Dedifferentiated amniotic fluid mesenchymal stem cell (primary cell): Measurements from ENCODE around the gene C2orf72.
"Not testable (repeated sequence)": the region's sequence is repeated elsewhere in the genome, so short reads cannot be mapped to it uniquely, and the experiment has no call there.

Source experiments
- DNase-seq: peaks from one replicate; pipeline ENCODE4 v3.0.0-alpha.2; 2016; ENCODE audit errors: extremely low spot score

C2orf72 gene

DNA sequence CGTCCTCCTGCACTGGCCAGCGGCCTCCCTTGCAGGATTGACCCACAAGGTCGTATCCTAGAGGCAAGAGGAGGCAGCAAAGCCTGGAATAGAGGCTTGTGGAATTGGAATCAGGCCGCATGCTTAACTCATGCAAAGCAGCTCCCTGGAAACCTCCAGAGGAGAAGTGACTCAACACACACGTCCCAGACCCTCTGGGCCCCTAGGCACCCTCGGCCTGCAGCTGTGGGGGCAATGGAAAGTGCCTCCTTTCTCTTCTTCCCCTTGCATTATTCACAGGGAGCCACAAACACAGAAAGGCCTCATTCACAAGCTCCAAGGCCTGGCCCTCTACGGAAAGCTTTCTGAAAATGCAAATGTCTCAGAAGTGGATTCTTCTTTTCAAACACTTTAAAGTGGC is 21.8 kb upstream of the C2orf72 start:
- DNase-seq: no peak

DNA sequence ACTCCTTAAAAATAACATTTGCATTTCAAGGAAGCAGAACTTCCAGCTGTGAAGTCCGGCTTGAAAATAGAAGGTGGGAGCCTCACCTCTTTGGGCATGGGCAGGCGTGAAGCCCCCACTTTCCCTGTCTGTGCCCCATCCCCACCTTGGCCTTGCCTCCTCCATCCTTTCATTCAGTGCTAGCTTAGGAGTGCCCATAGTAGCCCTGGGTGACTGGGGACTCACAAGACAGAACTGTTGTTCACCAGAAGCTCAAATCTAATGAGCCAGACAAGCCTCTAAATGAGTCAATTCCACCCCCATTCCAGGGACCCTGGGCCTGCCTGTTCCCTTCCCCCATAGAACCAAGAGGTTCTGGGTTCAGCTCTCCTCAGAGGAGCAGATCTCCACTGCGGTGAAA is 21.4 kb upstream of the C2orf72 start:
- no peak for DNase-seq

DNA sequence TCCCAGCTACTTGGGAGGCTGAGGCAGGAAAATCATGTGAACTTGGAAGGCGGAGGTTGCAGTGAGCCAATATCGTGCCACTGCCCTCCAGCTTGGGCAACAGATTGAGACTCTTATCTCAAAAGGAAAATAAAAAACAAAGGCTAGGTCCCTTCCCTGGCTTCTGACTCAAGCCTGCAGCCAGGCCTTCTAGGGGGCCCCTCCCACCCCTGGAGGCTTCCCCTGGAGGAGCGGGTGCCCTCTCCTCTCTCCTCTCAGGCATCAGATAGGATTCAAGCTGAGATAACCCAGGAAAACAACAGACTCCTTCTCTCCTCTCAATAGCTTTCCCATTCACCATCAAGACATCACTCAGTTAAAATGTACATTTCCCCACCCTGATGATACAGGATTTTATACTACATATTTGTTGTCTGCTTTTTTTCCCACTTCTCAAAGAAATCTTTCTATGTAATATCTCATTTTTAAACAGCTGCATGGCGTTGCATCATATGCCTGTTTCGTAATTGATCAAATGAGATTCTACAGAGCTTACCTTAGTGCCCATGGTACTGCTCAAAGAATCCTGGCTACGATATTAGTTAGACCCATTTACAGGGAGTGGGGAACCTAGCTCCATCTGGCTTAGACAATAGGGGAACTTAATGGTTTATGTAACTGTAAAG is 20.6 kb upstream of the C2orf72 start:
- DNase-seq: no peak

DNA sequence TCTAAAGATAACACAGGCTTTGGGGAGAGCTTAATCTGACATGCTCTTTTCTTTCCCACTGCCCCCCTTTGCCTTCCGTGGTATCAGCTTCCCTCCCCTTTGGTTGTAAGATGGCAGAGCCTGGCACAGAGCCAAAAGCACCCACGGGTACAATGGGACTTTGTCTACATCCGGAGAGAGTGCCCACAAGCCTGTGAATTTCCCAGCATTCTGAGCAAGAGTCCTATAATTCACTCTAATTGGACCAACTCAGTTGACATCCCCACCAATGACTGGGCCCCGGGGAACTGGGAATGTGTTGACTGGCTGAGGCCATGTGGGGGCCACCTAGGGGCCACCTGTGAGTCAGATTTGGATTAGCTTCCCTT is 20.1 kb upstream of the C2orf72 start:
- DNase-seq: no peak

DNA sequence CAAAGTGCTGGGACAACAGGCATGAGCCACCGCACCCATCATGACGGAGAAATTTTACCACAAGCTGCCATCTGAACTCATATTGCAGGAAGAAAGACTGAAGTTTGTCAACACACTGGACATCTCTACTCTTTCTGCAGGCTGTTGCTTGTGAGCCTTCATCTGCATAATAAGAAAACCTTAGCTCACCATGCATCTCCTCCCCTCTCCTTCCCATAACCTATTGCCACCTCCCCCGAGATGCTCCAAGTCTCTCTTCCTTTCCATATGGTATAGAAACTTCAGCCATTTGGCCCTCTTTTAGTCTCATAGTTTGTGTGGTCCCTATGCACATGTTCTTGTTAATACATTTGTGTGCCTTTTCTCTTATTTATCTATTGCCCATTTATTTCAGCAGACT is 19.1 kb upstream of the C2orf72 start:
- no peak for DNase-seq

DNA sequence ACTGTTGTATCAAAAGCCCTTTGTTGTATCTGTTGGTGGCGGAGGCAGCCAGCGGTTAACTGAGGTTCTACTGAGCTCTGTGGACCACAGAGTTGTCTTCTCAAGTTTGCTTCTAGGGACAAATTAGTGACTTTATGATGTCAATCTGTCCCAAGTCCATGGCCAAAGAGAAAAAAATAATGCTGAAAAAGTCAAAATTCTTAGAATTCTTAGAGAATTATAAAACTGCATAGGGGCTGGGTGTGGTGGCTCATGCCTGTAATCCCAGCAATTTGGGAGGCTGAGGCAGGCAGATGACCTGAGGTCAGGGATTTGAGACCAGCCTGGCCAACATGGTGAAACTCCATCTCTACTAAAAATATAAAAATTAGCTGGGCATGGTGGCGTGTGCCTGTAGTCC is 12.3 kb upstream of the C2orf72 start:
- DNase-seq: not testable (repeated sequence)

DNA sequence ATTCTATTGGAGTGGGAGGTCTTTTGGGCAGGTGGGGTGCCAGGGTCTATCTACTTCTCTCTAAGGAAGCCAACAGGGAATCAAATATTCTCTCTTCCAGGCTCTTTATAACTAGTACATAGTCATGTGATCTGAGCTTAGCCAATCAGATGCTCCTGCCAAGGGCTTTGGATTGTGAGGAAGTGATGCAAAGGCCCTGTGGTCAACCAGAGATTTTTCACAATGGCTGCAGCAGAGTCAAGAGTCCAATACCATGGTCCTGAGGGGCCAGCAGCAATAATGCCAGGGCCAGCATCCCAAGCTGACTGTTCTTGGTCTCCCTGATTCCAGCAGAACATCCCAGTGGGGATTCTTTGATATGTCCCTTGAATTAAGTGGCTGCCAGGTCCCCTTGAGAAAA is 8.4 kb upstream of the C2orf72 start:
- DNase-seq: no peak

DNA sequence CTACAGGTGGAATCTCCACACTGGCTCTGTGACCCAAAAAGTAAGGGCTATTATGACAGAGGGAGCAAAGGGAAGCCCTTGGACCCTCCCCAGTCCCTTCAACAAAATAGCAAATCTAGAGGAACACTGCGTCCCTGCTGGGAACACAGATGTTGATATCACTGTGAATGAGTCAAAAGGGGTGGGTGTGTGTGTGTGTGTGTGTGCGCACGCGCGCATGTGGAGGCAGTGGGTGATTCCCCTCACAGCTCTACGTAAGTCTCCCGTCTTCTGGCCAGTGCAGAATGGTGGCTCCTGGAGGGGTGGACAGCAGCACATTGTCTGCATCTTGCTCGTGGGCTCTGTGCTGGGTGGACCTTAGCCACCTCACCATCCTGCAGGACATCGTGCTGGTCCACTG is 7.8 kb upstream of the C2orf72 start:
- no peak for DNase-seq

DNA sequence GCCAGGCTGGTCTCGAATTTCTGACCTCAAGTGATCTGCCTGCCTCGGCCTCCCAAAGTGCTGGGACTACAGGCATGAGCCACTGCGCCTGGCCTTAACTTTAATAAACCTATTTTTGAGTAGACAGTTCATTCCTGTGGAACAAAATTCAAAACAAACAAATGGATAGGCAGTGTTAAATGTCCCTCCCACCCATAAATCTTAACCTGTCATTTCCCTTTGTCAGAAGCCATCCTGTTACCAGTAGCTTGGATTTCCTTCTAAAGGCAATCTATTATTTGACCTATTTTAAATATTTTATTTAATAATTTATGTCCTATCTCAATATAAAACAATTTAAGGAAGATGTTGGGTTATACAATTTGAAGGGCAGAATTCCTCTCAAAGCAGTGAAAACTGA is 6.6 kb upstream of the C2orf72 start:
- DNase-seq: no peak

DNA sequence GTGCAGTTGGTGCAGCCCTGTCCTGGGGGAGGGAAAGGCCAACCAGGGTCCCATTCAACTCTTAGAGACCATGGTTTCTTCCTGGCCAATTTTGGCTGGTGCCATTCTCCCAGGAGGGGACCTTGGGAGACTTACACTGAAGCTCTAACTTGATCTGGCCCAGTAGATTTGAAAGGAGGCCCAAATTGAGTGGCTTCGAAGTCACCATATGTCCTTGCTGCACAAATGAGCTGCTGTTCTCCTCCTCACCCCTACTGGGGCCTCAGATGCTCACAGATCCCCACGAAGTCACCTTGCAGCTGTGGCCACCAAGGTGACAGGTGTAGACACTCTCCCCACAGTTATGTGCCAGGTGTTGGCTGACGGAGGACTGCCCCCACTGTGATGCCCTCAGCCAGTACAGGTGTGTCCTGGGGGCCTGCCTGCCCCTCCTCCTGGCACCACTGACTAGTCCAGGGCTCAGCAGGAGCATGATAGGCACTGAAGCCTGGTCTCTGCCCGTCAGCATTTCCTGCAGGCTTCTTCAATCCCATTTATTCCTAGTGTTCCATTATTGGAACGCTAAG is 4.7 kb upstream of the C2orf72 start:
- no peak for DNase-seq

DNA sequence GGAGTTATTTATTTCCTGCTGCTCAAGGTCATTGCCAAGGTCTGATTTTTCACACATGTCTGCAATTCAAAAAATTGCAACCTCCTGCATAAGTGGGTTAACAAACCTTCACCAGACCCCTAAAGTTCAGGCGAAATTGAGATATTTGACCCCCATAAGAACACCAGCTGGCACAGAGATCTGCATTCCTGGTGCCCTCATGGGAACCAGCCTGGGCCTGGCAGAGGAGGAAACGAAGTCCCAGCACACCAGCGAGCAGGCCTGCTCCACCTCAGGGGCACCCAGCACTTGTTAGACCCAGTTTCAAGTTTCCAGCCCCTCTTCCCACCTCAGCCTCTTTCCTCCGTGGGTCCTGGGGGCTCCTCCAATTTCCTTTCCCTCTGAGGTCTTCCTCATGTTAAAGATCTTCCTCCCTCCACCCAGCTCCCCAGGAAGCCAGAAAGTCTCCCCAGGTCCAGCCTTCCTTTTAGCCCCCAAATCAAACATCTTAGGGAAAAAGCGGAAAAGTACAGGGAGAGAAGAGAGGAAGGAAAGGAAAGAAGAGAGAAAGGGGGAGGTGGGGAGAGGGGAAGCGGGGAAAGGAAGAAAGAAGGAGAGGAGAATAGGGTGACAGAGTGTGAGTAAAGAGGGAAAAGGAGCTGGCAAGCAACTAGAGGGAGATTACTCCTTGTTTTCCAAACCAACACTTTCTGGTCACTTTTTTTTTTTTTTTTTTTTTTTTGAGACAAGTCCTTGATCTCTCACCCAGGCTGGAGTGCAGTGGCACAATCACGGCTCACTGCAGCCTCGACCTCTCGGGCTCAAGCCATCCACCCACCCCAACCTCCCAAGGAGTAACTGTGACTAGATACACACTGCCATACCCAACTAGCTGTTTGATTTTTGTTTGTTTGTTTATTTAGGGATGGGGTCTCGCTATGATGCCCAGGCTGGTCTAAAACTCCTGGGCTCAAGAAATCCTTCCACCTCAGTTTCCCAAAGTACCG is 3.9 kb upstream of the C2orf72 start:
- DNase-seq: no peak

DNA sequence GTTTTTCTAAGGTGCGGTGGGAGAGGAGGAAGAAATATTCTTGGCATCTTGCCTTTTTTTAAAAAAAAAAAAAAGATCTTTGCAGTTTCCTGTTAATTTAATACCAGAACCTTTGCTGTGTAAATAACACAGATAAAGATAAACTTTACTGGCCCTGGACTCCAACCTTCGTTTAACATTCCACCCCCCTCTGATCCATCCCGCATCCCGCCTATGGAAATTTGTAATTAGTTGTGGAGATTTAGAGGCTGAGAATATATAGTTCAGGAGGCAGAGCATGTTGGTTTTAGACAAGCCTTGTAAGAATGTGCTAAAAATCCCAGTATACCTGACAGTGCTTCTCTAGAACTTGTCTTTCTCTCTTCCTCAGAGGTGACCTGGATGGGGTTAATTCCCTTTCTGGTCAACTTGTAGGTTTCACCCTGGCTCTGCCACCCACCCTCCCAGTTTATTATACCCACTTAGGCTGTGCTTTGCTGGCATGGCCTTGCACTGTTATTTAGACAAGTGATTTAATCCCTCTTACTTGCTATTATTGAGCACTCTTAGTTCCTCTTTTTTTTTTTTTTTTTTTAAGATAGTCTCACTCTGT is 2.9 kb upstream of the C2orf72 start:
- DNase-seq: no peak

DNA sequence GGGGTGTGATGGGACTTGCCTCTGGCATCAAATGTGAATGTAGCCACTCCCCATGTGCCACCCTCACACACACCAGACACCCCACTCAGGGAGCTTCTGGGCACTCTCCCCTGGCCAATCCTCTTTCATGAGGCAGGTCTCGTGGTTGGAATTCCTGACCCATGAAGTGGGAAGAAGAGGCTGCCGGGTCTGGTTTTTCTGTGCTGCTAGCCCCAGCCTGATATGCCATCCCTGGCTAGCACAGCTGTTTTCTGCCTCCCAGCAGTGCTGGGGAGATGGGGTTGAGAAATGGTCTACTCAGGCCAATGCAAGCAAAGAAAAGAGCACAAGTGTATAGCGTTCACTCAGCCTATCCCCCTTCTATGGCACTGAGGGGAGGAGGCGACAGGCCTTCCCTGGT is 1.2 kb upstream of the C2orf72 start:
- no peak for DNase-seq

DNA sequence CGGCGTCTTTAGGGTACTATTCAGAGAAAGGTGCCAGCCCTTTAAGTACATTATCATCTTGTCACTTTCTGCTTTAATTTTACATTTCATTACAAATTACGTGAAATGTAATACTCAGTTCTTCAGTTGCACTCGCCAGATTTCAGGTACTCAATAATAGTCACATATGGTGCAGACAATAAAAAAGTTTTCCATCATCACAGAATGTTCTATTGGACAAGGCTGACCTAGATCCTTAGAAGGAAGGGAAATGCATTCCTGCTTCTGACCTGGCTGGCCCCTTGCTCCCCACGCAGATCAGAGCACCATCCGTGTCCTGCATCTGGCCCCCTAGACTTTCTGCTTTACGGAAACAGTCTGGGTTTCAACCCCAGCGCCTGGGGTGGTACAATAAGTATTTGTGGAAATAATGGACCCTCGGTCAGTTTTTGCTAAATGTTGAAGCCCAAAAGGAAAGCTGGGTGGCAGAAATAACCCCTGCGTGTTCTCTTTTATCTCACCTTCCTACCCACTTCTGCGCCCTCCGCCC is 681 bp upstream of the C2orf72 start:
- DNase-seq: no peak

DNA sequence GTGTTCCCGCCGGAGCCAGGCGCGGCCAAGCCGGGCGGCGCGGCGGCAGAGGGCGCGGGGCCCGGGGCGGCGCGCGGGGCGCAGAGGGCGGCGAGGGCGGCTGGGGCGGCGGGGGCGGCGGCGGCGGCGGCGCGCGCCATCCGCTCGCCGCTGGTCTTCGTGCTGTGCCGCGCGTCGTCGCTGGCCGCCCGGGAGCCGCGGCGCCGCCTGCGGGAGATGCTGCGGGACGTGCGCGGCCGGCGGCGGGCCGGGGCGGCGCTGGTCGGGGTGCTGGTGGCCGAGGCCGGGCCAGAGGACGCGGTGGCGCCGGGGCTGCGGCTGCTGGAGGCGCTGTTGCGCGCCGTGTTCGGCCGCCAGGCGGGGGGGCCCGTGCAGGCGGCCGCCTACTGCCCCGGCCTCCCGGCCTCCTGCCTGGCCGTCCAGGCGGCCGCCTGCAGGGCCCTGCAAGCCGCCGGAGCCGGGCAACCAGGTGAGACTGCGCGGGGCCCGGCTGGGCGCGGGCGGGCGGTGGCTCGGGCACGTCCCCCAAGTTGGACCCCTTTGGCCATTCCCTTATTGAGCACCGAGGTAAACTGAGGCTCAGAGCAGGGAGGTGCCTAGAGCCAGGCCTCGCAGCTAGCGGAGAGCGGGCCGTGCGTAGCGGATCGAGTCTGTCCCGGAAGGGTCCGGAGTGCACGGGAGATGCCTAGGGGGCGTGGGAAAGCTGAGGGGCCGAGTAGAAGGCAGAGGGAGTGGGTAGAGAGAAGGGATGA is 584 bp downstream of the C2orf72 start:
- no peak for DNase-seq

DNA sequence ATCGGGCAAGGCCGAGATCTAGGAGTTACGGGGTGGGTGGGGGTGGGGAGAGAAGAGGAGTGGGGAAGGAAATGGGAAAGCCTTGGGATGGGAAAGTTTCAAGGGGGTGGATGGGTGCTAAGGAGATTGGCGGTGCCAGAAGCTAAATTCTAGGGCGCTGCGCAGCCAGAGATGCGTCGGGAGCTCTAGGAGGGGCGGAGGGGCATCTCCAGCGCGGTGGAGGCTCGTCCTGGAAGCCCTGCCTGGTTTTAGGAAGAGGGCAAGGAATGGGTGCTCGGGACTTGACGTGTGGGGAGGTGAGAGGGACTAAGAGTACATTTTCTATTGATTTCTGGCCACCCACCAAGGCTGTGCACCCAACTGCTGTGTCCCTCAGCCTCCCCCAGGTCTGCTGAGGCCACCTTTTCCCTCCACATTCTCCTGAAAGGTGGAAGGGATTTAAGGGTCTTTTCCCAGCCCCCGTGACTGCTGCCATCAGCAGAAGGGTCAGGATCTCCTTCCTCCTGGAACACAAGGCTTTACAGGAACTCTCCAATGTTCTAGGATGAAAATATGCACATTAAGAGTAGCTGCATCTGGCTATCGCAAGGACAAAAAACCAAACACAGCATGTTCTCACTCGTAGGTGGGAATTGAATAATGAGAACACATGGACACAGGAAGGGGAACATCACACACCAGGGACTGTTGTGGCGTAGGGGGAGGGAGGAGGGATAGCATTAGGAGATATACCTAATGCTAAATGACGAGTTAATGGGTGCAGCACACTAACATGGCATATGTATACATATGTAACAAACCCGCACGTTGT is 1.4 kb downstream of the C2orf72 start:
- DNase-seq: no peak

DNA sequence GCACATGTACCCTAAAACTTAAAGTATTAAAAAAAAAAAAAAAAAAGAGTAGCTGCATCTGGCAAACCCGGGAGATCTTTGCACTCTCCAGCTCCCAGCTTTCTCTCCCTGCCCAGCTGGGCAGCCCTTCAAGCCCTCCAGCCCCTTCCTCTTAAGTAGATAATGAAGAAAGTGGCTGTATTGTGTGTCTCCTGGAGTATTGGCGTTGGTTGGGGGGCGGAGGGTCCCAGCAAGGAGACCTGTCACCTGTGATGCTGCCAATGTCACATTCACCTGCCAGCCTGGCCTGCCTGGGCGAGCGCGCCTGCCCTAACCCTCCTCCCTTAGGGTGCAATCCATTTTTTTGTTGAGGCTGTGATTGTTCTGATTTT is 2.0 kb downstream of the C2orf72 start:
- DNase-seq: no peak

DNA sequence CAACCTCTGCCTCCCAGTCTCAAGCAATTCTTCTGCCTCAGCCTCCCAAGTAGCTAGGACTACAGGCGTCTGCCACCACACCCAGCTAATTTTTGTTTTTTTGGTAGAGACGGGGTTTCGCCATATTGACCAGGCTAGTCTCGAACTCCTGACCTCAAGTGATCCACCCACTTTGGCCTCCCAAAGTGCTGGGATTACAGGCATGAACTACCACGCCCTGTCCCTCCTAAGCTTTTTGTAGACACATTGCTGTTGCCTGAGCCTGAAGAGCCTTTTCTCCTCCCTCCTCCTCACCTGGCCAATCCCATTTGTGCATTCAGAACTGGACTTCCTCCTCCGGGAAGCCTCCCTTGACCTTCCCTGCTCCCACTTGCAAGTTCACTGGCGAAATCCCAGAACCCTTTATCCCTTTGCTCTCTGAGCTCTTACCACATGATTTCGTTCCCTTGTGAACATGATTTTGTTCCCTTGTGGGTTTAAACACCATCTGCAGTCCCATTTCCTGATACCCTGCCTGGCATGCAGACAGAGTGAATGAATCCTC is 2.6 kb downstream of the C2orf72 start:
- no peak for DNase-seq

DNA sequence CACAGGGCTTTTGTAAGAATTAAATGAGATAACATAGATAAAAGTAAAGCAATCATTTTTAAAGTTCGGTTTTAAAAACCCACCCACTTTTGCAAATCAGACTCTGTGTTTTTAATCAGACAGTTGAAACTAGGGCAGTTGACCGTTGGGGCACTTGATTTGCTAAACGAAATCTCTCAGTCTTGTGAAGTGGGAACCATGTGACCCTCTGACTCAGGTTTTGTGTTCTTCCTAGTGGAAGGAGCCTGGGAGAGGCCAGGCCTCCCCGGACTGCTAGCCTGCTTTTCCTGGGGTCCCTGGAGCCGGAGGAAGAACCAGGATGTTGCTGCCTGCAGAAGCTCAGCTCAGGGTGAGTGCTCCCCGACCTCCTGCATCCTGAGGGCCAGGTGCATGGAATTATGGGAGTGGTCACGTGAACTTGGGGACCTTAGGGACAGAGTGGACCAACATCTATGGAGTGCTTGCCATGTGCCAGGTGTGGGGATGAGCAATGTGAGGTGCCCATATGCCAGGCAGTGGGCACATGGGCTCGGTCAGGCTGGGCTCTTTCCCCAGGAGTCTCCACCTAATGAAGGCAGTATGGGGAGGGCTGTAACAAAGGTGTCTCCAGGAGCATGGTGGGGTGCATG is 3.9 kb downstream of the C2orf72 start:
- DNase-seq: no peak

DNA sequence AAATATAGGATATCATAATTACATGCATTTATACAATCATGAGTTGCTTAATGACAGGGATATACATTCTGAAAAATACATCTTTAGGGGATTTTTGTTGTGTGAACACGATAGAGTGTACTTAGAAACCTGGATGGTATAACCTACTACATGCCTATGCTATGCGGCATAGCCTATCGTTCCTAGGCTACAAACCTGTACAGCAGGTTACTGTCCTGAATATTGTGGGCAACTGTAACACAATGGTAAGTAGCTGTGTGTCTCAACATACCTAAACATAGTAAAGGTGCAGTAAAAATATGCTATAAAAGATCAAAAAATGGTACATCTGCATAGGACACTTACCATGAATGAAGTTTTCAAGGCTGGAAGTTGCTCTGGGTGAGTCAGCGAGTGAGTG is 6.5 kb downstream of the C2orf72 start:
- no peak for DNase-seq
